HepG2 (cell line): ENCODE data around the gene METAP1. TPM values are rescaled to one million over a fixed set of nuclear protein-coding genes. Genes with fewer than 3 reads are reported as not detected.

ENCODE experiments used
- ATAC-seq: fragments of 200-7000 bp; cut with Tn5 transposase; 3 replicates; pipeline ENCODE4 v1.9.1; 2020; ENCODE audit warnings: mild to moderate bottlenecking, moderate library complexity
- BruUV-seq: library from RNA; stranded (reverse); fragments of 400-500 nt; replicated peaks from 2 replicates; lab custom pipeline; 2021; lab: Mats Ljungman, UMichigan
- CTCF ChIA-PET: fragments of 300-600 bp; formaldehyde crosslinking; extraction: SDS; loops from one replicate; lab custom pipeline; 2021; ENCODE audit warnings: low total read pairs, inconsistent platforms, low intra/inter-chr PET ratio; lab: Yijun Ruan, JAX
- POLR2A ChIA-PET: fragments of 350-600 bp; sonication (Branson Sonifier 250); formaldehyde crosslinking; loops from one replicate; lab custom pipeline; 2020; ENCODE audit warnings: antibody characterized with exemption, inconsistent platforms; lab: Yijun Ruan, JAX
- DNase-seq: peaks from one replicate; pipeline ENCODE4 v3.0.0-alpha.2; 2015; ENCODE audit warnings: low spot score
- FAIRE-seq: peaks from 3 replicates; lab custom pipeline; 2011; peaks lifted over from hg19 to GRCh38; lab: Jason Lieb, UNC
- H2AFZ ChIP-seq: one replicate; pipeline ENCODE4 v1.6.1; 2011; ENCODE audit warnings: low read length, inconsistent platforms
- H3K27ac ChIP-seq: fragments of 300-600 bp; 3 replicates; pipeline ENCODE4 v1.8.0; 2011; ENCODE audit warnings: mixed run types, mild to moderate bottlenecking, mixed read lengths, low read length, inconsistent platforms; ENCODE audit not compliant: insufficient read depth; ENCODE audit errors: extremely low read length
- H3K27me3 ChIP-seq, 2 experiments: fragments of 200-600 bp in 1 of 2; 2 replicates in 1 of 2; 3 replicates in 1 of 2; pipeline versions ENCODE4 v1.6.0 to v1.8.0; 2011; ENCODE audit warnings: low read length in 2 of 2, mild to moderate bottlenecking in 2 of 2, moderate library complexity in 2 of 2, inconsistent platforms in 1 of 2; ENCODE audit not compliant: insufficient read depth in 2 of 2, control insufficient read depth in 1 of 2
- H3K36me3 ChIP-seq, 2 experiments: fragments of 200-600 bp in 1 of 2; replicated peaks in 1 of 2; 2 replicates in 1 of 2; 3 replicates in 1 of 2; pipeline versions ENCODE4 v1.5.1 to v1.8.0; 2011; ENCODE audit warnings: low read length in 2 of 2, inconsistent platforms in 1 of 2; ENCODE audit not compliant: insufficient read depth in 2 of 2, control insufficient read depth in 1 of 2
- H3K4me1 ChIP-seq: 2 replicates; pipeline ENCODE4 v1.5.1; 2012; ENCODE audit warnings: low read length, inconsistent platforms; ENCODE audit not compliant: insufficient read depth
- H3K4me2 ChIP-seq: 2 replicates; pipeline ENCODE4 v1.6.0; 2011; ENCODE audit warnings: low read depth, low read length, inconsistent platforms
- H3K4me3 ChIP-seq, 3 experiments: fragments of 200-600 bp in 1 of 3; sonication (generic), shearing (Covaris generic) in 1 of 3; replicated peaks in 1 of 3; 2 replicates each; pipeline ENCODE4 v1.5.1; 2011 to 2016; ENCODE audit warnings: low read length in 3 of 3, inconsistent platforms in 2 of 3, low read depth in 2 of 3, mild to moderate bottlenecking in 2 of 3, control low read depth in 1 of 3, mixed read lengths in 1 of 3; ENCODE audit not compliant: insufficient read depth in 1 of 3
- H3K79me2 ChIP-seq: one replicate; pipeline ENCODE4 v1.6.1; 2011; ENCODE audit warnings: low read length, inconsistent platforms; ENCODE audit not compliant: insufficient read depth
- H3K9ac ChIP-seq: 2 replicates; pipeline ENCODE4 v1.6.0; 2011; ENCODE audit warnings: mild to moderate bottlenecking, low read depth, low read length, inconsistent platforms; ENCODE audit not compliant: insufficient read depth
- H3K9me3 ChIP-seq: 2 replicates; pipeline ENCODE4 v1.5.1; 2012; ENCODE audit warnings: mild to moderate bottlenecking, low read length
- H4K20me1 ChIP-seq: 2 replicates; pipeline ENCODE4 v1.6.0; 2011; ENCODE audit warnings: inconsistent platforms, mild to moderate bottlenecking, low read length, moderate library complexity; ENCODE audit not compliant: insufficient read depth
- CBX1 ChIP-seq: IDR thresholded peaks from one replicate; pipeline ENCODE4 v1.6.1; 2016; ENCODE audit warnings: antibody characterized with exemption, low read depth
- CCAR2 ChIP-seq: fragments of 200-400 bp; formaldehyde crosslinking; optimal IDR thresholded peaks from 2 replicates; pipeline ENCODE3; 2018; ENCODE audit warnings: low read depth, mild to moderate bottlenecking, low read length, moderate library complexity
- CREM ChIP-seq, 2 experiments: sonication (generic) in 1 of 2; formaldehyde crosslinking in 1 of 2; IDR thresholded peaks; 2 replicates each; pipeline versions ENCODE4 v1.4.0 to v1.6.1; 2016 to 2020; ENCODE audit warnings: antibody characterized with exemption in 1 of 2, mild to moderate bottlenecking in 1 of 2, missing genetic modification reagents in 1 of 2
- FOXA3 ChIP-seq: IDR thresholded peaks from 2 replicates; pipeline ENCODE4 v1.6.1; 2016; ENCODE audit warnings: missing genetic modification reagents, missing compliant biosample characterization
- POLR2AphosphoS5 ChIP-seq: IDR thresholded peaks from 2 replicates; pipeline ENCODE4 v1.6.1; 2012; ENCODE audit warnings: low read depth, low read length
- SMAD3 ChIP-seq: sonication (generic); formaldehyde crosslinking; IDR thresholded peaks from 2 replicates; pipeline ENCODE4 v1.4.0; 2020; ENCODE audit warnings: missing genetic modification reagents
- ZNF121 ChIP-seq: sonication (generic); formaldehyde crosslinking; IDR thresholded peaks from 2 replicates; pipeline ENCODE4 v1.5.0; 2020; ENCODE audit warnings: mild to moderate bottlenecking, missing genetic modification reagents
- ZNF350 ChIP-seq: sonication (generic); formaldehyde crosslinking; IDR thresholded peaks from 2 replicates; pipeline ENCODE4 v1.4.0; 2020; ENCODE audit warnings: mild to moderate bottlenecking, low read depth, missing genetic modification reagents, borderline replicate concordance
- ZNF709 ChIP-seq: sonication (generic); formaldehyde crosslinking; IDR thresholded peaks from 2 replicates; pipeline ENCODE4 v1.5.0; 2020; ENCODE audit warnings: mild to moderate bottlenecking, missing genetic modification reagents
- WGBS: methylation state at CpG from one replicate; pipeline ENCODE4 v1.1.6; 2017; ENCODE audit warnings: low lambda C conversion rate; 5-methylcytosine and 5-hydroxymethylcytosine counted together
- in situ Hi-C: cut with HindIII; loops from 2 replicates; pipeline ENCODE4 v1.10.0; 2017; ENCODE audit warnings: low pct_unique_long_range_greater_than_20kb; ENCODE audit not compliant: extremely low pct_ligation_motif_present
- intact Hi-C: fragments of 100-400 bp; cut with micrococcal nuclease; formaldehyde crosslinking; loops from one replicate; pipeline ENCODE4 v1.10.0; 2022; ENCODE audit not compliant: unreplicated experiment
- polyA plus RNA-seq, 8 experiments: library from polyadenylated mRNA; depleted of rRNA in 3 of 8; stranded (reverse) in 7 of 8; unstranded in 1 of 8; fragments of >200 nt; fragmentation: Illumina TruSeq in 4 of 8; extraction: Trizol in 4 of 8; gene quantifications; 2 replicates each; pipeline versions ENCODE4 v1.2.1 to v1.2.3, GENCODE V29; 2011 to 2016; ENCODE audit warnings: low read depth in 4 of 8, missing spikeins in 1 of 8, mixed read lengths in 1 of 8; ENCODE audit not compliant: insufficient read depth in 1 of 8
- total RNA-seq, 5 experiments: library from RNA; depleted of rRNA; stranded (reverse); fragments of >200 nt; fragmentation: Illumina TruSeq; extraction: Trizol; gene quantifications; 2 replicates each; pipeline ENCODE4 v1.2.3, GENCODE V29; 2016; ENCODE audit warnings: low read depth in 1 of 5
- TF ChIP-seq, protein P1 (sequence below): fragments of 450-650 bp; IDR thresholded peaks from 2 replicates; pipeline ENCODE4 v1.6.1; 2017
- TF ChIP-seq, protein P2 (sequence below): sonication (generic); formaldehyde crosslinking; IDR thresholded peaks from 2 replicates; pipeline ENCODE4 v1.4.0; 2020; ENCODE audit warnings: missing genetic modification reagents
- TF ChIP-seq, protein P3 (sequence below): sonication (generic); formaldehyde crosslinking; IDR thresholded peaks from 2 replicates; pipeline ENCODE4 v1.4.0; 2020; ENCODE audit warnings: mild to moderate bottlenecking, missing genetic modification reagents
- TF ChIP-seq, protein P4 (sequence below): sonication (generic); formaldehyde crosslinking; IDR thresholded peaks from 2 replicates; pipeline ENCODE4 v1.4.0; 2020; ENCODE audit warnings: low read depth, mild to moderate bottlenecking, missing genetic modification reagents
- TF ChIP-seq, protein P5 (sequence below): IDR thresholded peaks from 2 replicates; pipeline ENCODE4 v1.4.0; 2020; ENCODE audit warnings: mild to moderate bottlenecking, missing genetic modification reagents
- TF ChIP-seq, protein P6 (sequence below): sonication (generic); formaldehyde crosslinking; IDR thresholded peaks from 2 replicates; pipeline ENCODE4 v1.4.0; 2020; ENCODE audit warnings: missing genetic modification reagents

Gene METAP1
- total and polyA plus RNA-seq, 2 of the 13 experiments (the other 11 are each of a cell fraction or from before 2014, with no cell fraction given): 44.9 to 53.5 TPM

DNA sequence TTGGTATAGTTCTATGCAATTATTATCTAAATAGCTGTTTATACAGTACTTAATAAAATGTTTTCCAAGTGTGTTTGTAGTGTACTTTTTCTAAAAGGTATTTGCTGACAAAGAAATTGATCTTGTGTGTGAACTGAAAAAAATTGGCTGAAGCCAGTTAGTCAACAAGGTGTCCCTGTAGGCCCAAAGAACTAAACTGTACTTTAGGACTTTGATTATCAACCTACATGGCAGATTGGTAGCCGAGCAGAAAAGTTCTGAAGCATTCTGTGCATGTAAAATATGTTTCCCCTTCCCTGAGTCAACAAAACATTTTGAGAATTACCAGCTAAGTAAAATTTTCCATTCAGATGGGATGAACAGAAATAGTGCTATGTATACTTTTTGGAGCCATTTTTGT is 72.1 kb downstream of the METAP1 start:
- ATAC-seq: peak; percentile 58
- intact Hi-C loops: no loop called here
- ChIA-PET POLR2A (interaction anchor here (1.3 kb wide), 1 partner anchor 11 kb away, joined by 4 read pairs; no protein-coding TSS in a partner anchor), CTCF (no interaction called here)
- Histone ChIP-seq H2AFZ (no peak overlapping the region), H3K79me2 (no peaks in the 10 kb centered on the region), H3K4me3 (no peak overlapping the region), H3K9ac (no peak overlapping the region), H3K27me3 (no peaks in the 10 kb centered on the region), H3K4me1 (peaks cover 25% of the 10 kb centered on the region), H3K36me3 (peaks cover 0 to 18% of the 10 kb centered on the region in 2 experiments; a peak in 3 of 5 replicates), H4K20me1 (no peaks in the 10 kb centered on the region), H3K9me3 (no peaks in the 10 kb centered on the region), H3K27ac (peak overlapping the region; percentile 48), H3K4me2 (no peak overlapping the region)
- no peak for FAIRE-seq
- in situ Hi-C loops: no loop called here
- peak; percentile 53 for DNase-seq
- WGBS: 8% methylated on average over 1 of the region's 1 CpG
- BruUV-seq: TSS peak; percentile 6
- TF ChIP-seq, protein P1, sequence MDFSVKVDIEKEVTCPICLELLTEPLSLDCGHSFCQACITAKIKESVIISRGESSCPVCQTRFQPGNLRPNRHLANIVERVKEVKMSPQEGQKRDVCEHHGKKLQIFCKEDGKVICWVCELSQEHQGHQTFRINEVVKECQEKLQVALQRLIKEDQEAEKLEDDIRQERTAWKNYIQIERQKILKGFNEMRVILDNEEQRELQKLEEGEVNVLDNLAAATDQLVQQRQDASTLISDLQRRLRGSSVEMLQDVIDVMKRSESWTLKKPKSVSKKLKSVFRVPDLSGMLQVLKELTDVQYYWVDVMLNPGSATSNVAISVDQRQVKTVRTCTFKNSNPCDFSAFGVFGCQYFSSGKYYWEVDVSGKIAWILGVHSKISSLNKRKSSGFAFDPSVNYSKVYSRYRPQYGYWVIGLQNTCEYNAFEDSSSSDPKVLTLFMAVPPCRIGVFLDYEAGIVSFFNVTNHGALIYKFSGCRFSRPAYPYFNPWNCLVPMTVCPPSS: no peak
- TF ChIP-seq ZNF709 (CRISPR knock-in tag): no peak
- TF ChIP-seq CREM (IDR thresholded peaks at IDR 0.05): no peak
- no peak for TF ChIP-seq CREM (CRISPR knock-in tag; IDR thresholded peaks at IDR 0.05)
- TF ChIP-seq CBX1: no peak
- TF ChIP-seq FOXA3 (CRISPR knock-in tag): 0 out of 2 replicates have a peak, but pooled peaks have one; percentile 8
- no peak for TF ChIP-seq CCAR2
- TF ChIP-seq ZNF350 (CRISPR knock-in tag): no peak
- TF ChIP-seq, protein P2, sequence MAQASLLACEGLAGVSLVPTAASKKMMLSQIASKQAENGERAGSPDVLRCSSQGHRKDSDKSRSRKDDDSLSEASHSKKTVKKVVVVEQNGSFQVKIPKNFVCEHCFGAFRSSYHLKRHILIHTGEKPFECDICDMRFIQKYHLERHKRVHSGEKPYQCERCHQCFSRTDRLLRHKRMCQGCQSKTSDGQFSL (CRISPR knock-in tag): no peak
- TF ChIP-seq ZNF121 (CRISPR knock-in tag): no peak
- no peak for TF ChIP-seq SMAD3
- TF ChIP-seq, protein P3, sequence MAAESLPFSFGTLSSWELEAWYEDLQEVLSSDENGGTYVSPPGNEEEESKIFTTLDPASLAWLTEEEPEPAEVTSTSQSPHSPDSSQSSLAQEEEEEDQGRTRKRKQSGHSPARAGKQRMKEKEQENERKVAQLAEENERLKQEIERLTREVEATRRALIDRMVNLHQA: no peak
- TF ChIP-seq POLR2AphosphoS5: peak; percentile 4; the same call in 1 of the 2 replicates
- TF ChIP-seq, protein P4, sequence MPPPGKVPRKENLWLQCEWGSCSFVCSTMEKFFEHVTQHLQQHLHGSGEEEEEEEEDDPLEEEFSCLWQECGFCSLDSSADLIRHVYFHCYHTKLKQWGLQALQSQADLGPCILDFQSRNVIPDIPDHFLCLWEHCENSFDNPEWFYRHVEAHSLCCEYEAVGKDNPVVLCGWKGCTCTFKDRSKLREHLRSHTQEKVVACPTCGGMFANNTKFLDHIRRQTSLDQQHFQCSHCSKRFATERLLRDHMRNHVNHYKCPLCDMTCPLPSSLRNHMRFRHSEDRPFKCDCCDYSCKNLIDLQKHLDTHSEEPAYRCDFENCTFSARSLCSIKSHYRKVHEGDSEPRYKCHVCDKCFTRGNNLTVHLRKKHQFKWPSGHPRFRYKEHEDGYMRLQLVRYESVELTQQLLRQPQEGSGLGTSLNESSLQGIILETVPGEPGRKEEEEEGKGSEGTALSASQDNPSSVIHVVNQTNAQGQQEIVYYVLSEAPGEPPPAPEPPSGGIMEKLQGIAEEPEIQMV: no peak
- TF ChIP-seq, protein P5, sequence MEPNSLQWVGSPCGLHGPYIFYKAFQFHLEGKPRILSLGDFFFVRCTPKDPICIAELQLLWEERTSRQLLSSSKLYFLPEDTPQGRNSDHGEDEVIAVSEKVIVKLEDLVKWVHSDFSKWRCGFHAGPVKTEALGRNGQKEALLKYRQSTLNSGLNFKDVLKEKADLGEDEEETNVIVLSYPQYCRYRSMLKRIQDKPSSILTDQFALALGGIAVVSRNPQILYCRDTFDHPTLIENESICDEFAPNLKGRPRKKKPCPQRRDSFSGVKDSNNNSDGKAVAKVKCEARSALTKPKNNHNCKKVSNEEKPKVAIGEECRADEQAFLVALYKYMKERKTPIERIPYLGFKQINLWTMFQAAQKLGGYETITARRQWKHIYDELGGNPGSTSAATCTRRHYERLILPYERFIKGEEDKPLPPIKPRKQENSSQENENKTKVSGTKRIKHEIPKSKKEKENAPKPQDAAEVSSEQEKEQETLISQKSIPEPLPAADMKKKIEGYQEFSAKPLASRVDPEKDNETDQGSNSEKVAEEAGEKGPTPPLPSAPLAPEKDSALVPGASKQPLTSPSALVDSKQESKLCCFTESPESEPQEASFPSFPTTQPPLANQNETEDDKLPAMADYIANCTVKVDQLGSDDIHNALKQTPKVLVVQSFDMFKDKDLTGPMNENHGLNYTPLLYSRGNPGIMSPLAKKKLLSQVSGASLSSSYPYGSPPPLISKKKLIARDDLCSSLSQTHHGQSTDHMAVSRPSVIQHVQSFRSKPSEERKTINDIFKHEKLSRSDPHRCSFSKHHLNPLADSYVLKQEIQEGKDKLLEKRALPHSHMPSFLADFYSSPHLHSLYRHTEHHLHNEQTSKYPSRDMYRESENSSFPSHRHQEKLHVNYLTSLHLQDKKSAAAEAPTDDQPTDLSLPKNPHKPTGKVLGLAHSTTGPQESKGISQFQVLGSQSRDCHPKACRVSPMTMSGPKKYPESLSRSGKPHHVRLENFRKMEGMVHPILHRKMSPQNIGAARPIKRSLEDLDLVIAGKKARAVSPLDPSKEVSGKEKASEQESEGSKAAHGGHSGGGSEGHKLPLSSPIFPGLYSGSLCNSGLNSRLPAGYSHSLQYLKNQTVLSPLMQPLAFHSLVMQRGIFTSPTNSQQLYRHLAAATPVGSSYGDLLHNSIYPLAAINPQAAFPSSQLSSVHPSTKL (CRISPR knock-in tag): 0 out of 2 replicates have a peak, but pooled peaks have one; percentile 13
- TF ChIP-seq, protein P6, sequence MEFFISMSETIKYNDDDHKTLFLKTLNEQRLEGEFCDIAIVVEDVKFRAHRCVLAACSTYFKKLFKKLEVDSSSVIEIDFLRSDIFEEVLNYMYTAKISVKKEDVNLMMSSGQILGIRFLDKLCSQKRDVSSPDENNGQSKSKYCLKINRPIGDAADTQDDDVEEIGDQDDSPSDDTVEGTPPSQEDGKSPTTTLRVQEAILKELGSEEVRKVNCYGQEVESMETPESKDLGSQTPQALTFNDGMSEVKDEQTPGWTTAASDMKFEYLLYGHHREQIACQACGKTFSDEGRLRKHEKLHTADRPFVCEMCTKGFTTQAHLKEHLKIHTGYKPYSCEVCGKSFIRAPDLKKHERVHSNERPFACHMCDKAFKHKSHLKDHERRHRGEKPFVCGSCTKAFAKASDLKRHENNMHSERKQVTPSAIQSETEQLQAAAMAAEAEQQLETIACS (CRISPR knock-in tag): no peak
